ENCODE data around the gene QRFPR.
"Not testable (repeated sequence)": the region's sequence is repeated elsewhere in the genome, so short reads cannot be mapped to it uniquely, and the experiment has no call there.

Gene QRFPR

DNA sequence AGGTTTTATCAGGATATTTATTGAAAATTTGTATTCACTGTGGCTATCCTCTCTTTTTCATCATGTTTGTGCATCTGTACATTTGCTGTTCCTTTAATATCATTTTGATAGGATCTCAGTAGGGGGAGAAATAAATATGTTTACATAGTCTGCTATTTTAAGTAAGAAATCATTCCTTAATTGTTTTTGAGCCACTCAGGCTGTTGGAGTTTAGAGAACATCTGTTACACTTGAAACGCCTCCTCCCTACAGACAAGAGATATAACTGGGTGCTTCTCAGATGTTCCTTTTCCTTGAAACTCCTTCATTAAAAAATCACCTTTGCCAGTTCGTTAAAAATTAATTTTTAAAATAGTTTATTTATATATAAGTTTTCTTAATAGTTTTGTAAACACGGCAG, 59.4 kb downstream of the QRFPR start:
- H3K27me3 Mint-ChIP-seq = peaks cover 2% of the 10 kb centered on the region
- H3K4me3 Mint-ChIP-seq = no peak overlapping the region
- H3K9me3 Mint-ChIP-seq = no peaks in the 10 kb centered on the region
- no peak overlapping the region for H3K27ac Mint-ChIP-seq
- intact Hi-C loops (cut with micrococcal nuclease) = no loop called here
- H3K36me3 Mint-ChIP-seq (ENCODE audit: low read depth) = no peaks in the 10 kb centered on the region
- no peaks in the 10 kb centered on the region for H3K4me1 Mint-ChIP-seq (ENCODE audit: low read depth)

DNA sequence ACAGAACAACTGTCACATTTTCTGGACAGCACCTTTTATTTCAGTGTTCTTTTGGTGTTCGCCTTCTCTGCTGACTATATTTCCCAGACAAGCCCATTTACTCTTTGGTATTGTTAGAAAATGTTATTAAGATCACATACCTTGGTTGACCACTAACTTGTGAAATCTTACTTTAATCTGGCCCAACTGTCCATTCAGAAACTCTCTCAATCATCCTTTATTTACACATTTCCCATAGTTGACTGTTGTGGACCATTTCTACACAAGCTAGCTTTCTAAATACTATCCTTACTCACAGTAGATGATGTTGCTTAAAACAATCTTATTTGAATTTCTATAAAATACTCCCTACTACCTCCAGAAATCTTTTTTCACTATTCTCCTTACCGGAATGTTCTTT, 64.7 kb downstream of the QRFPR start:
- Mint-ChIP-seq H3K4me3 (no peak overlapping the region), H3K36me3 (ENCODE audit: low read depth) (no peaks in the 10 kb centered on the region), H3K27ac (no peak overlapping the region), H3K9me3 (no peaks in the 10 kb centered on the region), H3K4me1 (ENCODE audit: low read depth) (no peaks in the 10 kb centered on the region), H3K27me3 (peaks cover 2% of the 10 kb centered on the region)
- intact Hi-C loops (cut with micrococcal nuclease) = no loop called here

DNA sequence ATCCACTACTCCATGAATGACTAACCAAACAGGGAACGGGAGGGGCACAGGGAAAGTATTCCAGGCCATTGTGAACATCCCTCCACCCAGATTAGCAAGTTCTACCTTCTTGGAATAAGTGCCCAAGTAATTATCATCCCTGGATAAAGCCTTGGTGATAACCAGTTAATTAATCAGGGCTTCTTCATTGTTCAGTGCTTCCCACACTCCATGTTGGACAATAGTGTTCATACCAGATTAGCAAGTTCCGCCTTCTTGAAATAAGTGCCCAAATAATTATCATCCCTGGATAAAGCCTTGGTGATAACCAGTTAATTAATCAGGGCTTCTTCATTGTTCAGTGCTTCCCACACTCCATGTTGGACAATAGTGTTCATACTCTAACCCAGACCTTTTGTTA, 67.4 kb downstream of the QRFPR start:
- H3K9me3 Mint-ChIP-seq; H3K4me3 Mint-ChIP-seq; H3K27me3 Mint-ChIP-seq; H3K4me1 Mint-ChIP-seq (ENCODE audit: low read depth); intact Hi-C loops (cut with micrococcal nuclease); H3K27ac Mint-ChIP-seq; H3K36me3 Mint-ChIP-seq (ENCODE audit: low read depth): not testable (repeated sequence)

DNA sequence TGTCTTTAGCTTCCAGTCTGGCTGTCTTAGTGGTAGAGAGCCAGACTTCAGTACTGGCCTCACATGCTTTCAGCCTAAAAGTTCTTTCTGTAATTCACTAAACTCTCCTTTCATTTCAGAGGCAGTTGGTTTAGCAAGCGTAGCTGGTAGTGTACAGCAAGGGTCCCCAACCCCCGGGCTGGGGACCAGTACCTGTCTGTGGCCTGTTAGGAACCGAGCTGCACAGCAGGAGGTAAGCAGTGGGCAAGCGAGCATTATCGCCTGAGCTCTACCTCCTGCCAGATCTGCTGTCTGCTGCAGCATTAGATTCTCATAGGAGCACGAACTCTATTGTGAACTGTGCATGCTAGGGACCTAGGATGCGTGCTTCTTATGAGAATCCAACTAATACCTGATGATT, 72.0 kb downstream of the QRFPR start:
- Mint-ChIP-seq H3K27ac (no peak overlapping the region), H3K4me1 (ENCODE audit: low read depth) (no peaks in the 10 kb centered on the region), H3K27me3 (no peaks in the 10 kb centered on the region), H3K4me3 (no peak overlapping the region), H3K36me3 (ENCODE audit: low read depth) (no peaks in the 10 kb centered on the region), H3K9me3 (no peaks in the 10 kb centered on the region)
- intact Hi-C loops (cut with micrococcal nuclease) = loop anchor here (2.0 kb wide), 1 partner anchor 116 kb away; no protein-coding TSS in a partner anchor

DNA sequence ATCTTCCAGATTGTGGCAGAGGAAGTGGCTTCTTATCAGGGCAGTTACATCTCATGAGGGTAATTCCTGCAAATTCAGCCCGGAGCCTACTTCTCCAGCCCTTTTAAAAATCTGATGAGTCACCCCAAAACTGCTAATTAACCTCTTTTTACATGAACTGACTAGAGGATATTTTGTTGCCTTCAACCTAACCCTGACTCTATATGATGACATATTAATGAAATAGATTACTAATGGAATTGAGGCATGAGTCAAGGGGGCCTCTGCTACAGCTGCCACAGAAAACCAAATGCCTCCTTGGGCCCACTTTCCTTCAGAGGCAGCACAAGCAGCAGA, 72.5 kb downstream of the QRFPR start:
- intact Hi-C loops (cut with micrococcal nuclease) = loop anchor here (2.0 kb wide), 1 partner anchor 115 kb away; no protein-coding TSS in a partner anchor
- no peak overlapping the region for H3K27ac Mint-ChIP-seq
- H3K27me3 Mint-ChIP-seq = no peaks in the 10 kb centered on the region
- H3K4me1 Mint-ChIP-seq (ENCODE audit: low read depth) = no peaks in the 10 kb centered on the region
- no peaks in the 10 kb centered on the region for H3K9me3 Mint-ChIP-seq
- no peaks in the 10 kb centered on the region for H3K36me3 Mint-ChIP-seq (ENCODE audit: low read depth)
- no peak overlapping the region for H3K4me3 Mint-ChIP-seq

DNA sequence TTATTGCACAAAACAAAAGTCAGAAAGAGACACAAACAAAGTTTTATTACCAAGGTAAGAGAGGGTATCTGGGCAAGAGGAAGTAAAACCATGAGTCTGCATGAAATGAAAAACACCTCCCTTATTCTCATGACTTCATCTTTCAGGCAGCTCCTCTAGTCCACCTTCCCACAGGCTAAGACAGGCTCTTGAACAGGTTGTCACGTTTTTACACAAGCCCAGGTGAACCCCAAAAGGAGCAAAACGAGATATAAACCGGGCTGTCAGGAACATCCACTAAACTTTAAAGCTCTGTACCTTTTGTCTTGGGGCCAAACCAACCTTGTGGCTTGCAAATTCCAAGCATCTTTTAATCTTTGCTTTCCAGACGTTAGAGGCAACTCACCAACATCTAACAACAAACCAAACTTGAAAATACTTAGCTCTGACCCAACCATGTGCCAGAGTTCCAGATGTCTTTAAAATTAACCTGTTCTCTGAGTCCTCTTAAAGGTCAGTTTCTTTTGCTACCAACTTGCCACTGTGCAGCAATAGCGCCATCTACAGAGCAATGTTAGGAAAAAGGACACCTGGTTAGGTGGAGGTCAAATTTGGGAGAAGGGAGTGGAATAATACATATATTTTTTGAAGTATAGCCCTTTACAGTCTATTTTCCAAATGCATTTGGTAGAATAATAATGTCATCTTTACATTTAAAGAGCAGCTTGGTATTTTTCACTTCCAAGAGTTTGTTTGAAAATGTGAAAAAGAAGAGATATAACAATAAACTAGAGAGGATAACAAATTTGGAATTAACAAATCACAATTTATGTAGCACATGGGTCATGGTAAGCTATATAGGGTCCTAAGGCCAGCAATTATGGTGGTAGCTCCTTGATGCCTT, 73.1 kb downstream of the QRFPR start:
- H3K36me3 Mint-ChIP-seq (ENCODE audit: low read depth) = no peaks in the 10 kb centered on the region
- H3K4me1 Mint-ChIP-seq (ENCODE audit: low read depth) = no peaks in the 10 kb centered on the region
- no peaks in the 10 kb centered on the region for H3K9me3 Mint-ChIP-seq
- no peaks in the 10 kb centered on the region for H3K27me3 Mint-ChIP-seq
- intact Hi-C loops (cut with micrococcal nuclease) = loop anchor here (2.0 kb wide), 2 partner anchors 115 to 1153 kb away; no protein-coding TSS in a partner anchor
- no peak overlapping the region for H3K4me3 Mint-ChIP-seq
- H3K27ac Mint-ChIP-seq = no peak overlapping the region

DNA sequence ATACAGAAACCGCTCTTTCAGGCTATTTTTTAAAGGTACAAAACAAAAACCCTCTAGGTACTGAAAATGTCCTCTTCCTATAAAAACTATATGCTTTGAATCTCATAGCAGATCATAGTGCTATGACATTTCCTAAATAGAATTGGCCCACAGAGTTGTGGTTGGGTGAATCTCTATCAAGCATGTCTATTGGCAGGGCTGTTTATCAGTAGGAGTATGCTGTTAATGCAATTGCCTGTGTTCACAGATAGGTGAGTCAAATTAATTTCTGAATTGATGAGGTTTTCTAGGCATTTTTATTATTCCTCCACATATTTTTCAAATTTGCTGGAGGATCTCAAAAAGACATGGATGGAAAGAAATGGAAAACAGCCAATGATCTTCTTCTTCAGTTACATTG, 73.9 kb downstream of the QRFPR start:
- H3K4me3 Mint-ChIP-seq = no peak overlapping the region
- H3K9me3 Mint-ChIP-seq = no peaks in the 10 kb centered on the region
- H3K4me1 Mint-ChIP-seq (ENCODE audit: low read depth) = no peaks in the 10 kb centered on the region
- no peaks in the 10 kb centered on the region for H3K36me3 Mint-ChIP-seq (ENCODE audit: low read depth)
- H3K27me3 Mint-ChIP-seq = no peaks in the 10 kb centered on the region
- intact Hi-C loops (cut with micrococcal nuclease) = loop anchor here (2.0 kb wide), 1 partner anchor 1152 kb away; no protein-coding TSS in a partner anchor
- no peak overlapping the region for H3K27ac Mint-ChIP-seq

DNA sequence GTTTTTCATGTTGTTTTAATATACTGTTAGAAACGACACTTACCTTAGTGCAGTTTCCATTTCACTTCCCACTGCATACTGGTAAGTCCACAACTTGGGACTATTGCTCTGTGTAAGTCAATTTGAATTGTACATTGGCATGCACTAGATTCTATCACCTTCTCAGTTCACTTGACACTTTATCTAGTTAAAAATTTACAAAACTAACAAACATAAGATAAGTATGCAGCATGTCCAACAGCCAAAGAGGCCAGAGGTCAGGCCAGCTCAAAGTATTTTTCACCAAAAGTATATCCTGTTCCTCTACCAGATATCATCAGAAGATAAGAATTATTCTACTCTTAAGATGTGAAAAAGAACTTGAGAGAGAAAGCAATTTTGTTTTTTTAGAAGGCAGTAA, 75.9 kb downstream of the QRFPR start:
- Mint-ChIP-seq H3K9me3 (no peaks in the 10 kb centered on the region), H3K4me1 (ENCODE audit: low read depth) (no peaks in the 10 kb centered on the region), H3K36me3 (ENCODE audit: low read depth) (no peaks in the 10 kb centered on the region), H3K27me3 (no peaks in the 10 kb centered on the region), H3K4me3 (no peak overlapping the region), H3K27ac (no peak overlapping the region)
- intact Hi-C loops (cut with micrococcal nuclease) = no loop called here

DNA sequence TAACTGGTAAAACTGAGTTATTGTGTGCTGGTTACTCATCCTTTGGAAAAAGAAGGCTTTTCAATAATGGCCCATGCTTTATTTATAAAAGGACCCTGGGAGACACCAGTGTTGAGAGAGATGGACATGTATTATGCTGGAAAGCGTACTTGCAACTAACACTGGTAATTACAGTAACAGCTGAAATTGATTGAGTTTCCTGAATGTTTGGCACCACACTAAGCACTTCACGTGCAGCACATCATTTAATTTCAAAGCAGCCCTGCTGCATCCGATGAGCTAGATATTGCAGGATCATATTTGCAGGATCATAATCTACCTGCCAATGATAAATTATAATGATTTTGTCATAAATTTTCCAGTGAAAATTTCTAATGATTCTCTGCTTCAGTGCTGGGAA, 81.5 kb downstream of the QRFPR start:
- Mint-ChIP-seq H3K9me3 (no peaks in the 10 kb centered on the region), H3K27me3 (no peaks in the 10 kb centered on the region), H3K4me1 (ENCODE audit: low read depth) (no peaks in the 10 kb centered on the region), H3K27ac (no peak overlapping the region), H3K36me3 (ENCODE audit: low read depth) (no peaks in the 10 kb centered on the region), H3K4me3 (no peak overlapping the region)
- intact Hi-C loops (cut with micrococcal nuclease) = no loop called here

DNA sequence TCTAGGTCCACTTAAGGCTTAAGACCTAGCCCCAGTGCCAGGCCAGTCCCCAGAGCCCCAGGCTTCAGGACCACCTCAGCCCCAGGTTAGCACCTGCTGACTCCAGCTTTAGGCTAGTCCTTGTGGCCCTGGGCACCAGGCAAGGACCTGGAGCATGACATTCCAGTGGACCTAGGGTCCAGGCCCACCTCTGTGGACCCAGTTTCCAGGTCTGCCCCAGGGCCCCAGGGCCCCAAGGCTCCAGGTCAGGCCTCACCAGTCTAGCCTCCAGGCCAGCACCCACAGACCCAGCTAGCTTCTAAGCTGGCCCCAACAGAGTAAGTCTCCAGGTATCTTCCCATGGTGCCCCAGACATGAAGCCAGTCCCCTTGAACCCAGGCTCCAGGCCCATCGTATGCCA, 97.5 kb downstream of the QRFPR start:
- Mint-ChIP-seq H3K4me3 (no peak overlapping the region), H3K4me1 (ENCODE audit: low read depth) (no peaks in the 10 kb centered on the region), H3K27me3 (peaks cover 3% of the 10 kb centered on the region), H3K36me3 (ENCODE audit: low read depth) (no peaks in the 10 kb centered on the region), H3K9me3 (peaks cover 34% of the 10 kb centered on the region), H3K27ac (no peak overlapping the region)
- intact Hi-C loops (cut with micrococcal nuclease) = no loop called here

DNA sequence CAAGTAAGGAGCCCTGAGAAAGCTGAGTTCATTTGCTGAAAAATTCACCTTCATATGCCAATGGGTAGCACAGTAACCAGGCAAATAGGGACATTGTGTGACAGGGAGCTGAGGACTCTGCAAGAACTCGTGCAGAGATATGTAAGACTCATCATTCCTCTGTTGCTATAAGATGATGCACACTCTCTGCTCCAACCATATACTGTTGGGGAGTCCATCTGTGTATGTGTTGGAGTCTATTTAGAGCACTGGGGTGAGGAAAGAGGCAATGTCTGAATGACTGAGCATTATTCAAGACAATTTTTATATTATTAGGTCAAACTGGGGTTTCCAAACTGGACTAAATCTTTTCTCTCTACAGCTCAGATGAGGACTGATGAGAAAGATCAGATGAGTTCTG, 100.4 kb downstream of the QRFPR start:
- peaks cover 12% of the 10 kb centered on the region for H3K9me3 Mint-ChIP-seq
- H3K36me3 Mint-ChIP-seq (ENCODE audit: low read depth) = no peaks in the 10 kb centered on the region
- H3K4me1 Mint-ChIP-seq (ENCODE audit: low read depth) = no peaks in the 10 kb centered on the region

DNA sequence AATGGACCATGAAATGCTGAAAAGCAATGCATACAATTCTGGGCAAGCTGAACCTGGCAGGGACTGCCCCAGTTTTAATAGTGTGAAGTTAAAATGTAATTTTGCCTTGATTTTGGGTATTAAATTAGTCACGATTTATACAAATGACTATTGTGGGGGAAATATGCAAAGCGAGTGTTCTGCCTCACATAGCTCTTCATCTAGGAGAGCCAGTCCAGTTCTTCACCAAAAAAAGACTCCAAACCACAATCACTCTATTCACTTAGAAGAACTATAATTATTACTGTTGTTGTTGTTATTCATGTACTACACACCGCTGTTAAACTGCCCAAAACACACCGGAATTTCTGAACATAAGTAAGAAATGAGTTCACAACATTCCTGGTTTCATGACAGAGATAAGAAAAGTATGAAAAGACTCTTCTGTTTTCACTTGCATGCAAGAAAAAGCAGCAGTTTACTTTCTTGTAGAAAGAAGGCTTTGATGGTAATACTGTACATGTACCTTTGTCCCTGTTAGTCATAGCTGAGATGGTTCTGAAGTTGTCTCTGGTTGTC, 101.9 kb downstream of the QRFPR start:
- H3K4me3 Mint-ChIP-seq = no peak overlapping the region
- H3K36me3 Mint-ChIP-seq (ENCODE audit: low read depth) = no peaks in the 10 kb centered on the region
- intact Hi-C loops (cut with micrococcal nuclease) = no loop called here
- H3K4me1 Mint-ChIP-seq (ENCODE audit: low read depth) = no peaks in the 10 kb centered on the region
- H3K9me3 Mint-ChIP-seq = no peaks in the 10 kb centered on the region
- H3K27me3 Mint-ChIP-seq = peaks cover 3% of the 10 kb centered on the region
- H3K27ac Mint-ChIP-seq = no peak overlapping the region

More for the DNA sequence above, 100.4 kb downstream of the QRFPR start:
- no peak overlapping the region for H3K4me3 Mint-ChIP-seq
- intact Hi-C loops (cut with micrococcal nuclease) = no loop called here
- peaks cover 3% of the 10 kb centered on the region for H3K27me3 Mint-ChIP-seq
- no peak overlapping the region for H3K27ac Mint-ChIP-seq

All from dendritic cell treated with granulocyte-macrophage colony-stimulating factor and Interleukin-4, amounts not matched to agents 40 ng/mL and 50 ng/mL, for 4 days (primary cell).